ENCODE results near the gene SNX20. TPM values are rescaled to one million over a fixed set of nuclear protein-coding genes. Genes with fewer than 3 reads are reported as not detected.

SNX20 gene
- total RNA-seq, 3 donors from 2014 or later, result 1.4 to 2.9 (median 1.7) TPM

- TF ChIP-seq CTCF (IDR thresholded peaks at IDR 0.05), result no peak
- ATAC-seq (no peak), DNase-seq (no peak)
- no peak overlapping the region for H3K4me3 ChIP-seq
- H3K4me1 ChIP-seq (ENCODE audit: low read depth), result peaks cover 4% of the 10 kb centered on the region
- intact Hi-C loops (cut with DNase I, micrococcal nuclease), result no loop called here
- no peaks in the 10 kb centered on the region for H3K36me3 ChIP-seq (ENCODE audit: low read depth)
- no peaks in the 10 kb centered on the region for H3K9me3 ChIP-seq
These were observed 9.1 kb upstream of the SNX20 start for GRCh38 chr16:50690177-50690576.

GRCh38 chr16:50688867-50689266, 7.8 kb upstream of the SNX20 start:
- intact Hi-C loops (cut with DNase I, micrococcal nuclease), result no loop called here
- H3K4me1 ChIP-seq (ENCODE audit: low read depth), result peaks cover 4% of the 10 kb centered on the region
- H3K36me3 ChIP-seq (ENCODE audit: low read depth), result no peaks in the 10 kb centered on the region
- no peak for TF ChIP-seq CTCF (IDR thresholded peaks at IDR 0.05)
- no peak overlapping the region for H3K4me3 ChIP-seq
- DNase-seq (no peak), ATAC-seq (no peak)
- H3K9me3 ChIP-seq, result no peaks in the 10 kb centered on the region

GRCh38 chr16:50688083-50688482, 7.0 kb upstream of the SNX20 start:
- no peak overlapping the region for H3K4me3 ChIP-seq
- no peak for TF ChIP-seq CTCF (IDR thresholded peaks at IDR 0.05)
- no peak for ATAC-seq
- no peaks in the 10 kb centered on the region for H3K9me3 ChIP-seq
- no peaks in the 10 kb centered on the region for H3K36me3 ChIP-seq (ENCODE audit: low read depth)
- DNase-seq, result no peak
- no peaks in the 10 kb centered on the region for H3K4me1 ChIP-seq (ENCODE audit: low read depth)
- intact Hi-C loops (cut with DNase I, micrococcal nuclease), result no loop called here

- ATAC-seq, result peak; percentile 2
These were observed 4.5 kb upstream of the SNX20 start for GRCh38 chr16:50685462-50686063.

GRCh38 chr16:50684823-50685461, 3.8 kb upstream of the SNX20 start:
- ATAC-seq (peak; percentile 23), DNase-seq (no peak)
- no peaks in the 10 kb centered on the region for H3K9me3 ChIP-seq
- H3K36me3 ChIP-seq (ENCODE audit: low read depth), result no peaks in the 10 kb centered on the region
- intact Hi-C loops (cut with DNase I, micrococcal nuclease), result no loop called here
- H3K4me1 ChIP-seq (ENCODE audit: low read depth), result no peaks in the 10 kb centered on the region
- TF ChIP-seq CTCF (IDR thresholded peaks at IDR 0.05), result no peak
- H3K4me3 ChIP-seq, result no peak overlapping the region

More at GRCh38 chr16:50685462-50686063, 4.5 kb upstream of the SNX20 start:
- intact Hi-C loops (cut with DNase I, micrococcal nuclease), result no loop called here
- Histone ChIP-seq H3K36me3 (ENCODE audit: low read depth) (no peaks in the 10 kb centered on the region), H3K4me1 (ENCODE audit: low read depth) (no peaks in the 10 kb centered on the region), H3K9me3 (no peaks in the 10 kb centered on the region), H3K4me3 (no peak overlapping the region)
- TF ChIP-seq CTCF (IDR thresholded peaks at IDR 0.05), result no peak
- peak in 1 of 3 donors; percentile 46 for DNase-seq

Measured in mucosa of descending colon (tissue), 3 donors.